ENCODE data around the gene ZNF215.
"Not testable (repeated sequence)": the region's sequence is repeated elsewhere in the genome, so short reads cannot be mapped to it uniquely, and the experiment has no call there.

Gene ZNF215

DNA sequence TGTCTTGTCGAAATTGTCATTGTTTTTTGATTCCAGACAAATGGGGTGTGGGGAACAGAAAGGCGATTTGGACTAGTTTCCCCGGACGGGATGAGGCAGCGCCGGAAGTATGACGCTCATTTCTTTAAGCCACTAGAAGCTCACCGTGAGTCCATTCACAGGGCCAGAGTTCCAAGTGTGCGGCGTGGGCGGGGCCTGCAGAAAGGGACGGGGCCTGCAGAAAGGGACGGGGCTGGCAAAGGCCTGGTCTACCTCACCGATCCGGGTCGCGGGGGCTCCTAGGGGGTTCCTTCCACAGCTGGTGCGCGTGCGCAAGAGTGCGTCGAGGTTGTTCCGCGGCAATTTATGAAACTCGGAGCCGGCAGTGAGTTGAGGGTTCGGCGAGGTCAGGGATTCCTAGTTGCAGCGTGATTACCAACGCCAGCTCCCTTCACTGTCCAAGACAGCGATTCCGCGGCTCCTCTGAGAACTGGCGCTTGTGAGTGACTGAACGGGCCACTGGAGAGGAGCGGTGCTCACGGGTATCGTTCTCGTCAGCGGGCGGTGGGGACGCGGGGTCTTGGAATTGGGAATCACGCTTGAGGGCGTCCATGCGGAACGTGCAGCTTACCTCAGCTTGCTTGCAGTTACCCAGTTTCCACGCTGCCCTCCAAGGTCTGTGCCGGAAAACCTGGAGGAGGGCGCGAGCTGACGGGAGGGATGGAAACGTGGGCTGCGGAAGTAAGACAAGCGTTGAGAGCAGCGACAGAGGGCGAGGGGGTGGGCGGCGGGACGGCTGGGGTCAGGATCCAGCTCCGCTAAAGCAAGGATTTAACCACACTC, at the start of gene ZNF215:
ZNF215 (plus strand) TSS at position 219 of the 822 bp plus-strand sequence. CDS start 5,847 bp downstream, outside the sequence.
- in situ Hi-C loops (cut with HindIII; ENCODE audit: low sequenced_read_pairs): no loop called here
- peak within 1 kb of the TSS; percentile 87 for H3K4me3 ChIP-seq (ENCODE audit: low read depth, low read length)
- DNase-seq (ENCODE audit: low read depth): peak; percentile 37
- TF ChIP-seq CTCF (IDR thresholded peaks at IDR 0.05; ENCODE audit: low read depth, low read length, missing control alignments): no peak

GRCh38 chr11:6876914-6877313, 49.3 kb upstream of the ZNF215 start:
- no peak overlapping the region for H3K4me3 ChIP-seq (ENCODE audit: low read depth, low read length)
- in situ Hi-C loops (cut with HindIII; ENCODE audit: low sequenced_read_pairs): no loop called here
- DNase-seq (ENCODE audit: low read depth): no peak
- TF ChIP-seq CTCF (IDR thresholded peaks at IDR 0.05; ENCODE audit: low read depth, low read length, missing control alignments): no peak

- no peak for DNase-seq (ENCODE audit: low read depth)
- TF ChIP-seq CTCF (IDR thresholded peaks at IDR 0.05; ENCODE audit: low read depth, low read length, missing control alignments): no peak
- H3K4me3 ChIP-seq (ENCODE audit: low read depth, low read length): no peak overlapping the region
- in situ Hi-C loops (cut with HindIII; ENCODE audit: low sequenced_read_pairs): no loop called here
Measured at GRCh38 chr11:6882751-6883150, 43.5 kb upstream of the ZNF215 start.

DNA sequence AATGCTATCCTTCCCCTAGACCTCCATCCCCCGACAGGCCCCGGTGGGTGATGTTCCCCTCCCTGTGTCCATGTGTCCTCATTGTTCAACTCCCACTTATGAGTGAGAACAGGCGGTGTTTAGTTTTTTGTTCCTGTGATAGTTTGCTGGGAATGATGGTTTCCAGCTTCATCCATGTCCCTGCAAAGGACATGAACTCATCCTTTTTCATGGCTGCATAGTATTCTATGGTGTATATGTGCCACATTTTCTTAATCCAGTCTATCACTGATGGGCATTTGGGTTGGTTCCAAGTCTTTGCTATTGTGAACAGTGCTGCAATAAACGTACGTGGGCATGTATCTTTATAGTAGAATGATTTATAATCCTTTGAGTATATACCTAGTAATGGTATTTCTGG, 38.5 kb upstream of the ZNF215 start:
- in situ Hi-C loops (cut with HindIII; ENCODE audit: low sequenced_read_pairs); H3K4me3 ChIP-seq (ENCODE audit: low read depth, low read length); DNase-seq (ENCODE audit: low read depth): not testable (repeated sequence)

DNA sequence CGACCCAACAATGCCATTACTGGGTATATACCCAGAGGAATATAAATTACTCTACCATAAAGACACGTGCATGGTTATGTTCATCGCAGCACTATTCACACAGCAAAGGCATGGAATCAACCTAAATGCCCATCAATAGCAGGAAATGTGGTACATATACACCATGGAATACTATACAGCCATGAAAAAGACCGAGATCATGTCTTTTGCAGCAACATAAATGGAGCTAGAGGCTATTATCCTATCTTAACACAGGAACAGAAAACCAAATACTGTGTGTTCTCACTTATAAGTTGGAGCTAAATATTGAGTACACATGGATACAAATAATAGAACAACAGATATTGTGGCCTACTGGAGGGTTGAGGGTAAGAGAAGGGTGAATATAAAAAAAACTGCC, 37.4 kb upstream of the ZNF215 start:
- H3K4me3 ChIP-seq (ENCODE audit: low read depth, low read length): no peak overlapping the region
- in situ Hi-C loops (cut with HindIII; ENCODE audit: low sequenced_read_pairs): no loop called here
- TF ChIP-seq CTCF (IDR thresholded peaks at IDR 0.05; ENCODE audit: low read depth, low read length, missing control alignments): no peak
- DNase-seq (ENCODE audit: low read depth): no peak

DNA sequence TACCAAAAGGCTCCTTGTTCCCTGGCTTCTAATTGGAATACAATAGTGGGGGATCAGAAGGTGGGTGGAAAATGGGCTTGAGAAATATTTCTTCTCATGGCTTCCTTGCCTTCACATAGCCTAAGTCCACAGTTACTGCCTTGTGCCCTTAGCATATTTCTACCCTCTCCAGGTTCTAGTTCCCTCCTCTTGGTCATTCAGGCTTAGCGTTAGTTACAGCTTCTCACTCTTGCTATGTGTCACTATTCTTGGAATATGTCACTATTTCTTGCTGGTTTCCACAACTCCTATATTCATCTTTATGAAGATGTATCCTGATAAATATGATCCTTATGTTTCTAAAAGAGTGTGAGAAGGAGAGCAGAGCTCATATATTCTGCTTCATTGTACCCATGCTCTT, 36.4 kb upstream of the ZNF215 start:
- no peak overlapping the region for H3K4me3 ChIP-seq (ENCODE audit: low read depth, low read length)
- in situ Hi-C loops (cut with HindIII; ENCODE audit: low sequenced_read_pairs): no loop called here
- no peak for DNase-seq (ENCODE audit: low read depth)
- TF ChIP-seq CTCF (IDR thresholded peaks at IDR 0.05; ENCODE audit: low read depth, low read length, missing control alignments): no peak

GRCh38 chr11:6892400-6892799, 33.8 kb upstream of the ZNF215 start, which contains the start of gene OR2D2:
Gene OR2D2 (minus strand): TSS chr11:6892500. CDS start chr11:6892500, 0 bp downstream.
- in situ Hi-C loops (cut with HindIII; ENCODE audit: low sequenced_read_pairs): no loop called here
- DNase-seq (ENCODE audit: low read depth): no peak

More at GRCh38 chr11:6892400-6892799, 33.8 kb upstream of the ZNF215 start, which contains the start of gene OR2D2:
- no peak for TF ChIP-seq CTCF (IDR thresholded peaks at IDR 0.05; ENCODE audit: low read depth, low read length, missing control alignments)
- H3K4me3 ChIP-seq (ENCODE audit: low read depth, low read length): no peak within 1 kb of the TSS

Measured in astrocyte of the cerebellum (primary cell).